NOMO-1 treated with dmso at 0.1 percent for 144 hours (cell line): ENCODE measurements around the gene CAMTA1.
"Not testable (repeated sequence)": the region's sequence is repeated elsewhere in the genome, so short reads cannot be mapped to it uniquely, and the experiment has no call there.

Experiments used
- DNase-seq: peaks from one replicate; lab custom pipeline; 2025; ENCODE audit not compliant: unreplicated experiment; lab: John Stamatoyannopoulos, UW

Gene CAMTA1

DNA sequence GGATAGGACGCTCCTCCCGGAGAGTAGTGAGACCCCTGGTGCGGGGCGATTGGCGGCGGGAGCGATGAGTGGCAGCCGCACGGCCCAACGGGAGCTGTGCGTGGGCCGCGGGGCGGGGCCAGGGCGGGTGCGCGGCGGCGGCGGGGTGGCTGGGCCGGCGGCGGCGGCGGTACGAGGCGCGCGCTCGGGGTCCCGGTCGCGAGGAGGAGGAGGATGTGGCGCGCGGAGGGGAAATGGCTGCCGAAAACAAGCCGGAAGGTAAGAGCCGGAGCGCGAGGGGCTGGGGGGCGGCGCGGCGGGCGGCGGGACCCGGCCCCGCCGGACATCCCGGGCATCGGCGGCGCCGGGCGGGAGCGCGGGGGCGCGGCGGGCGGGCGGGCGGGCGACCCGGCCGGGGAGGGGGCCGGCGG is at the start of gene CAMTA1:
Gene CAMTA1 (plus strand): TSS at position 137 of the 410 bp plus-strand sequence. CDS start 77 bp downstream, at position 214.
- DNase-seq: no peak

DNA sequence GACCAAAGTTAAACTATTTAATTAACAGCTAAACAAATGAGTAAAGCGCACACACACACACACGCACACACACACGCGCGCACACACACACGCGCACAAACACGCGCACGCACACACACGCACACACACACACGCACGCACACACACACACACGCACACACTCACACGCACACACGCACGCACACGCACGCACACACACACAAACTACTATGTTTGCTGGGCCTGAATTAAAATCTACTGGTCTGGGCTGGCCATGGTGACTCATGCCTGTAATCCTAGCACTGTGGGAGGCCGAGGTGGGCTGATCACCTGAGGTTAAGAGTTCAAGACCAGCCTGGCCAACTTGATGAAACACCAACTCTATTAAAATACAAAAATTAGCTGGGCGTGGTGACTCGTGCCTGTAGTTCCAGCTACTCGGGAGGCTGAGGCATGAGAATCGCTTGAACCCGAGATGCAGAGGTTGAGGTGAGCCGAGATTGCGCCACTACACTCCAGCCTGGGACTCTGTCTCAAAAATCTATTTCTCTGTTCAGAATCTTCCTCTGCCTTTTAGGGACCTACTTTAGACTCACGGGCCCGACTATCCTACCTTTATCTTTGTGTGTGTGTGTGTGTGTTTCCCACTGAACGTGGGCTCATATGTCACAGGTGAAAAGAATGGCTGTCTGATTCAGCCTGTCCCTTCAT is 46.1 kb upstream of the CAMTA1 start:
- DNase-seq: no peak

DNA sequence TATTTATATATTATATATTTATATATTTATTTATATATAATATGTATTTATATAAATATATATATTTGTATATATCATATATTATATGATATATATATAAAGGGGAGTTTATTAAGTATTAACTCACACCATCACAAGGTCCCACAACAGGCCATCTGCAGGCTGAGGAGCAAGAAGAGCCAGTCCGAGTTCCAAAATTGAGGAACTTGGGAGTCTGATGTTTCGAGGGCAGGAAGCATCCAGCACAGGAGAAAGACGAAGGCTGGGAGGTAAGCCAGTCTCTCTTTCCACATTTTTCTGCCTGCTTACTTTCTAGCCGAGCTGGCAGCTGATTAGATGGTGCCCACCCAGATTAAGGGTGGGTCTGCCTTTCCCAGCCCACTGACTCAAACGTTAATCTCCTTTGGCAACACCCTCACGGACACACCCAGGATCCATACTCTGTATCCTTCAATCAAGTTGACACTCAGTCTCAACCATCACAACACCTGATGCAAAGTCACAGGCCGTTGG is 42.5 kb upstream of the CAMTA1 start:
- not testable (repeated sequence) for DNase-seq

- DNase-seq: peak; percentile 83
These were observed 41.8 kb upstream of the CAMTA1 start for GRCh38 chr1:6743189-6744101.

DNA sequence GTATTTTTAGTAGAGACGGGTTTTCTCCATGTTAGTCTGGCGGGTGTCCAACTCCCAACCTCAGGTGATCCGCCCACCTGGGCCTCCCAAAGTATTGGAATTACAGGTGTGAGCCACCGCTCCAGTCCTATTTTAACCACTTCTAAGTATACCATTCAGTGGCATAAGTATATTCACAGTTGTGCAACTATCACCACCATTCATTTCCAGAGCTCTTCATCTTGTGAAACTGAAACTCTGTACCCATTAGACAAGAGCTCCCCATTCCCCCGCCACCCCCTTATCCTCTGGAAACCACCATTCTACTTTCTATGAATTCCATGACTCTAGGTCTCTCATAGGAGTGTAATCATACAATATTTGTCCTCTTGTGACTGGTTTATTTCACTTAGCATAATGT is 40.2 kb upstream of the CAMTA1 start:
- no peak for DNase-seq

- DNase-seq: no peak
These were observed 37.6 kb upstream of the CAMTA1 start for GRCh38 chr1:6747674-6748073.

- no peak for DNase-seq
These were observed 34.8 kb upstream of the CAMTA1 start for GRCh38 chr1:6750490-6750889.

- DNase-seq: no peak
These were observed 31.7 kb upstream of the CAMTA1 start for GRCh38 chr1:6753320-6754140.

- no peak for DNase-seq
These were observed 28.8 kb upstream of the CAMTA1 start for GRCh38 chr1:6756457-6756856.

DNA sequence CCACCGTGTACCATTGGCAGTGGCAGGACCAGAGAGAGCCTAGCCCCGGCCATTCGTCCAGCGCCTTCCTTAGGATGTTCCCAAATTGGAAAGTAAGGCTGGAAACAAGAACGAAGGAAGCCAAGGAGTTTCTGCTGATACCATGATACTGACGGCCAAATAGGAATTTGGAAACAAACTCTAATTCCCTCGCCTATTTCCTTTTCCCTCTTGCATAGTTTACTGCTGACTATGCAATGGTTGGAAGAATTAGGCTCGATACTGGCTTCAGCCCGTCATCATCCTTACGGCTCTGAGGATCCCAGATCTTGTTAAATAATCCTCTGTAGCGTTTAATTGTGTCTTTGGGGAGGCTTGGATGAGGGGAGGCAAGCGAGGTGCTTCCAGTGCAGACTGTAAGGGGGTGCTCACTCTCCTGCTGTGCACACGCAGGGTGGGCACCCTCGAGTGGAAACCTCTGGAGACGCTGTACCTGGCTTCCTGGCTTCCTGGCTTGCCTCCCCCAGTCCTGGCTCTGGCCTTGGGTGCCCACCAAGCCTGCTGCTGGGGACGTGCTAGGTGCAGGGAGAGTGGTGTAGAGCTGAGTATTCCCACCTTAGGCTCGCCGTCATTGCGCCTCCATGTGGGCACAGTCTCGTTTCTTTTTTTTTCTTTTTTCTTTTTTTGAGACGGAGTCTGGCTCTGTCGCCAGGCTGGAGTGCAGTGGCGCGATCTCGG is 27.4 kb upstream of the CAMTA1 start:
- no peak for DNase-seq

DNA sequence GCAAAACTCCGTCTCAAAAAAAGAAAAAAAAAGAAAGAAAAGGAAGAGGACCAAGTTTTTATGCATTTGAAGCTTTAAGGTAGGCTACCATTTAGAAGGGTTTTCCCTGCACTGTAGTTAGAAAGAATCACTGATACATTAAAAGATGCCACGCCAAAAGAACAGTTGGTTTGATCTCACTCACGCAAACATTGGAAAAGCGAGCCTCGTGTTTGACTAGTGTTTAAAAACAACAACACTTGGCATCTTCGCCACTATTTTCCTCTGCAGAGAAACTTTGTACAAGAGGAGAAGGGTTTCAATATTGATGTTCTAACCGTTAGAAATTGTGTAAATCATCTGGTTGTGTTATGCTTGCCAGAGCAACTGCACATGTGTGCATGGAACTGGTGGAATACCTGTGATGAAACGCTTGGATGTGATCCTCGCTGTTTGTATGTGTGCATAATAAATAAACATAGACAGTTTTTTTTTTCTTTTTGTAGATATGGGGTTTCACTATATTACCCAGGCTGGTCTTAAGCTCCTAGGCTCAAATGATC is 24.0 kb upstream of the CAMTA1 start:
- no peak for DNase-seq

- no peak for DNase-seq
These were observed 23.2 kb upstream of the CAMTA1 start for GRCh38 chr1:6762060-6762459.

DNA sequence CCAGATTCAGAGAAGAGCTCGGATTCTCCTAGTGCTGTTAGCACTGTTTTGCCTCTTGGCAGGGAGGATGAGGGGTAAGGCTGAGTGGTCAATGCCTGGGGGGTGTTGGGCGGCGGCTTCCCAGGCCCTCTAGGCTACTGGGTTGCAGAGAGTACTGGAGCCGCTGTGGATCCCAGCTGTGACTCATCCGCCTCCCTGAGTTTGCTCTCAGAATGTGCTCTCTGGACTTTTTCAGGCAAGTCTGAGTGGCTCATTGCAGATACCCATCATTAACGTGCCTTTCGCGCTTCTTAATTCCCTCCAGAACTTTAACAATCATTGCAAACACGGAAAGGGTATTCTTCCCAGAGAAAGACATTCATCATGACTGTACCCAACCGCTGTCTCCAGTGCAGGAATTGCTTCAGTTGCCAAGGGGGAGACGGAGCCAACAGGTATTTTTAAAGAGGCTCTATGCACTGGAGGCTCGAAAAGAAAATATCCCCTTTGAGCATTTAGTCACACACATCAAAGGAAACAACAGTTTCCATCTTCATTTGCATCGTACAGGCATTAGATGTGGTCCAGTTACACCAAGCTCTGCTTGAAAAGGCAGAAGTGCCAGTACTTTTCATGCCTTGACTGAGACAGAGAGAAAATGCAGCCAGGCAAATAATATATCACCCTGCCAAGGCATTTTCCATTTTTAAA is 14.4 kb upstream of the CAMTA1 start:
- no peak for DNase-seq

GRCh38 chr1:6771441-6771769 is 13.8 kb upstream of the CAMTA1 start:
- no peak for DNase-seq

- no peak for DNase-seq
These were observed 10.9 kb upstream of the CAMTA1 start for GRCh38 chr1:6774381-6774780.

DNA sequence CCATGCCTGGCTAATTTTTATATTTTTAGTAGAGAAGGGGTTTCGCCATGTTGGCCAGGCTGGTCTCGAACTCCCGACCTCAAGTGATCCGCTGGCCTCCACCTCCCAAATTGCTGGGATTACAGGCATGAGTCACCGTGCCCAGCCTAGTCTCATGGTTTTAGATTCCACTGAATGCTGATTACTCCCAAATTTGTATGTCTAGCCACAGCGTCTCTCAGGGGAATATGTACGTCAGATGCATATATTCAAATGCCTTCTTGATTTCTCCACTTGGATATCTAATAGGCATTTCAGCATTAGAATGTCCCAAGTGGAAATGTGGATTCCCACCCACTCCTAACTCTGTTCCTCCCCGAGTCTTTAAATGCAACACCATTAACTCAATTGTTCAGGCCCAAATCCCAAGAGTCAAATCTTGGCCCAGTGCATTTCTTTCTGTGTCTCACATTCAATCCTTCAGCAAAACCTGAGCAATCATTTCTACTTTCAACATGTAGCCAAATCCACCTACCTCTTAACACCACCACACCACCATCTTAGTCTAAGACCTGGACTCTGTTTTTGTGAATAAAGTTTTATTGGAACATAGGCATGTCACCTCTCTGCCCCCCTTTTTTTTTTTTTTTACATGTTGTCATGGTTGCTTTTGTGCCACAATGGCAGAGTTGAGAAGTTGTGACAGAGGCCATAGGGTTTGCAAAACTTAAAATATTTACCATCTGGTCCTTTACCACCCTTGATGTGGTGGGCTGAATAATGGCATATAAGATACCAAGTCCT is 9.8 kb upstream of the CAMTA1 start:
- DNase-seq: no peak

- DNase-seq: no peak
These were observed 8.9 kb upstream of the CAMTA1 start for GRCh38 chr1:6776389-6776788.

DNA sequence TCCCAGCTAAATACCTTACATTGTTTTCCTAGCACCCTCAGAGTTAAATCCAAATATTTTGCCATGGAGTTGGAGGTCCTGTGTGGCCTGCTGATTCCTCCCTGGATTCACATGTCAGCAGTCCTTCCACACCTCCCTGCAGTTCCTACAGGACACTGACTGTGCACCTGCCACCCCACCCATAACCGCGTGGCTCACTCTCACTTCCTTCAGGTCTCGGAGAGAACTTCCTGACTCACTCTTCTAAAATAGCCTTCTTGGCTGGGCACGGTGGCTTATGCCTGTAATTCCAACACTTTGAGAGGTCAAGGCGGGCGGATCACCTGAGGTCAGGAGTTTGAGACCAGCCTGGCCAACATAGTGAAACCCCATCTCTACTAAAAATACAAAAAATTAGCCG is 8.4 kb upstream of the CAMTA1 start:
- DNase-seq: no peak

GRCh38 chr1:6777813-6778212 is 7.4 kb upstream of the CAMTA1 start:
- no peak for DNase-seq
